Measurements from ENCODE around the gene RRBP1.

The RRBP1 gene

DNA sequence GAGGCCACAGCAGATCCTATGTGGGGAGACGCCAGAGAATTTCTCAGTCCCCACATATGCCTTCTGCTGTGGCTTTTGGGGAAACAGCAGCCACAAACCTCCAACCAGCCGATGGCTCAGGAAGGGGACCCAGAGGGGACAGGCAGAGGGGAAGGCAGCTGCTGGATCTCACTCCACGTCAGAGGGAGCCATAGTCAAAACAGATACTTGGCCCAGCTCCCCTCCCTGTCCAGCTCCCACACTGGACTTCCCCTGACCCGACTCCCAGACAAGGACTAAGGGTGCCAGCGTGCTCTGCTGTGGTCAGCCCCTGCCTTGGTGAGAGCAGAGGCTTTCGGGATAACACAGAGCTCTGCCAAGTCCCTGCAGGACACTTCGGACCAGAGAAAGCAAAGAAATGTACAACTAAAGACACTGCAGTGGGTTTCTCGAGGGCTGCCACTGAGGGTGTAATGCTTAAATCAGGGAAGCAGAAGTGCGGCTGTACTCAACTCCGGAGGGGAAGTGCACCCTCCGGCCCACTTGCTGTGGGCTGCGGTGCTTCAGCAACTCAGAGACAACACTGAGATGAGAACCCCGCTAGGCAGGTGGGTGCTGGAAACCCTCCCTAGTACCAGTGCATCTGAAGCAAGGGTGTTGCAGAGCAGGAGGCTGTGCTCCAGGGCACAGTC lies 47.2 kb downstream of the RRBP1 start:
- TF ChIP-seq SIN3A (IDR thresholded peaks at IDR 0.05; ENCODE audit: borderline replicate concordance, insufficient read depth, low read length), result no peak
- TF ChIP-seq TAF1 (IDR thresholded peaks at IDR 0.05; ENCODE audit: borderline replicate concordance, insufficient read depth, low read length), result no peak
- no peak for TF ChIP-seq POLR2AphosphoS5 (IDR thresholded peaks at IDR 0.05; ENCODE audit: low read depth, low read length)
- no peak for TF ChIP-seq FOXP2 (optimal IDR thresholded peaks at IDR 0.05; ENCODE audit: borderline replicate concordance, extremely low read depth, extremely low read length, insufficient read depth)
- TF ChIP-seq, protein P1, sequence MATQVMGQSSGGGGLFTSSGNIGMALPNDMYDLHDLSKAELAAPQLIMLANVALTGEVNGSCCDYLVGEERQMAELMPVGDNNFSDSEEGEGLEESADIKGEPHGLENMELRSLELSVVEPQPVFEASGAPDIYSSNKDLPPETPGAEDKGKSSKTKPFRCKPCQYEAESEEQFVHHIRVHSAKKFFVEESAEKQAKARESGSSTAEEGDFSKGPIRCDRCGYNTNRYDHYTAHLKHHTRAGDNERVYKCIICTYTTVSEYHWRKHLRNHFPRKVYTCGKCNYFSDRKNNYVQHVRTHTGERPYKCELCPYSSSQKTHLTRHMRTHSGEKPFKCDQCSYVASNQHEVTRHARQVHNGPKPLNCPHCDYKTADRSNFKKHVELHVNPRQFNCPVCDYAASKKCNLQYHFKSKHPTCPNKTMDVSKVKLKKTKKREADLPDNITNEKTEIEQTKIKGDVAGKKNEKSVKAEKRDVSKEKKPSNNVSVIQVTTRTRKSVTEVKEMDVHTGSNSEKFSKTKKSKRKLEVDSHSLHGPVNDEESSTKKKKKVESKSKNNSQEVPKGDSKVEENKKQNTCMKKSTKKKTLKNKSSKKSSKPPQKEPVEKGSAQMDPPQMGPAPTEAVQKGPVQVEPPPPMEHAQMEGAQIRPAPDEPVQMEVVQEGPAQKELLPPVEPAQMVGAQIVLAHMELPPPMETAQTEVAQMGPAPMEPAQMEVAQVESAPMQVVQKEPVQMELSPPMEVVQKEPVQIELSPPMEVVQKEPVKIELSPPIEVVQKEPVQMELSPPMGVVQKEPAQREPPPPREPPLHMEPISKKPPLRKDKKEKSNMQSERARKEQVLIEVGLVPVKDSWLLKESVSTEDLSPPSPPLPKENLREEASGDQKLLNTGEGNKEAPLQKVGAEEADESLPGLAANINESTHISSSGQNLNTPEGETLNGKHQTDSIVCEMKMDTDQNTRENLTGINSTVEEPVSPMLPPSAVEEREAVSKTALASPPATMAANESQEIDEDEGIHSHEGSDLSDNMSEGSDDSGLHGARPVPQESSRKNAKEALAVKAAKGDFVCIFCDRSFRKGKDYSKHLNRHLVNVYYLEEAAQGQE (IDR thresholded peaks at IDR 0.05; ENCODE audit: insufficient read depth in 1 of 2, low read depth in 2 of 2, low read length in 2 of 2), result no peak

DNA sequence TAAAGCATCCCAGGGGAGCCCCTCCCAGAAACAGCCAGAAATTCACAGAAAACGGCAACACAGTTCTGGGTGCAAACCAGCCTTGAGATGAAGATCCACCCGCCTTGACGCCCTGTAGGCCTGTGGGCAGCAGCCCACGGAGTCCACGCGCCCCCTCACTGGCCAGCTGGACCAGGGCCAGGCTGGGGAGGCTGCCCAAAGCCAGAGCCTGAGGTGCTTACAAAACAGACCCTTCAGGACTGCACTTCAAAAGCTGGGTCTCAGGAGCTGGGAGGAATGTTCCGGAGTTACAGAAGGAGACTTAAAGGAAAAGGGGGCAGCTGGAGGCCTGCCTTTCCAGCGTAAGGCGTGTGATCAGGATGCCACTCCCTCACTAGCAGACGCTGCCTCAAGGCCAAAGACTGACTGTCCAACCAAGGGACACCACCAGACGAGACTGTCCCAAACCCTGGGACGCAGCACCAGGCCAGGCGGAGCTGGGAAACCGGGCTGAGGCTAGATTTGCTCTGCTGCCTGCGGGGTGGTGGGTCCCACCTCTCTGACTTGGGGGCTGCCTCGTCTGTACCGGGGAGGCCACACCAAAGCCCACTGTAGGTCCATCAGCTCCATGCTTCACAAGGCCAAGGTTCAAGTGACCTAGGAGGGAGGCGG lies 48.1 kb downstream of the RRBP1 start:
- no peak for TF ChIP-seq TAF1 (IDR thresholded peaks at IDR 0.05; ENCODE audit: borderline replicate concordance, insufficient read depth, low read length)
- TF ChIP-seq FOXP2 (optimal IDR thresholded peaks at IDR 0.05; ENCODE audit: borderline replicate concordance, extremely low read depth, extremely low read length, insufficient read depth), result no peak
- no peak for TF ChIP-seq POLR2AphosphoS5 (IDR thresholded peaks at IDR 0.05; ENCODE audit: low read depth, low read length)
- no peak for TF ChIP-seq SIN3A (IDR thresholded peaks at IDR 0.05; ENCODE audit: borderline replicate concordance, insufficient read depth, low read length)
- TF ChIP-seq, protein P1 (IDR thresholded peaks at IDR 0.05; ENCODE audit: insufficient read depth in 1 of 2, low read depth in 2 of 2, low read length in 2 of 2), result no peak

DNA sequence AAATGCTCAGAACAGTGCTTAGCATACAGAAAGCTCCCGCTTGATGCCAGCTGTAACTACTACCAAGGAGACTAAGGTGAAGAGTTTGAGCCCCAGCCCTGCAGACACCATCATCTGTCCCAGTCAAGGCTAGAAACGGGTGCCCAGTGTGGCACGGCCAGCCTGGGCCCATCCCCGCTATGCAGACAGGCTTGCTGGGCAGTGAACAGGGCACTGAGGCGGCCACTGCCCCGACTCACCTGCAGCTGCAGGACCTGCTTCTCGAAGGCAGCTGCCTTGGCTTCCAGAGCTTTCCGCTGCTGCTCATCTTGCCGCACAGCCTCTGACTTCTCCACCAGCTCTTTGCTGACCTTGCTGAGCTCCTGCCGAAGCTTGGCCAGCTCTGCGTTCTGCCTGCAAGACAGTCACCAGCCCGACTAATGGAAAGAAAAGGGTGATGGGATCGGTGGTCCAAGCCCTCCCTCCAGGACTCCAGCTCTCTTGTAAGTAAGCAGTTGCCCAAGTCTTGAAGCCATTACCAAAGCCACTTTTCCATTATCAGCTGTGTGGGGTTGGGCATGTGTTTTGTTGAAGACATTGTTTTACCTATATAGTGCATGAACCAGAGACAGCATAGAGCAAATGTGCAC lies 48.7 kb downstream of the RRBP1 start:
- no peak for TF ChIP-seq FOXP2 (optimal IDR thresholded peaks at IDR 0.05; ENCODE audit: borderline replicate concordance, extremely low read depth, extremely low read length, insufficient read depth)
- TF ChIP-seq SIN3A (IDR thresholded peaks at IDR 0.05; ENCODE audit: borderline replicate concordance, insufficient read depth, low read length), result no peak
- TF ChIP-seq POLR2AphosphoS5 (IDR thresholded peaks at IDR 0.05; ENCODE audit: low read depth, low read length), result no peak
- no peak for TF ChIP-seq TAF1 (IDR thresholded peaks at IDR 0.05; ENCODE audit: borderline replicate concordance, insufficient read depth, low read length)
- TF ChIP-seq, protein P1 (IDR thresholded peaks at IDR 0.05; ENCODE audit: insufficient read depth in 1 of 2, low read depth in 2 of 2, low read length in 2 of 2), result no peak

GRCh38 chr20:17631576-17632319 lies 50.3 kb downstream of the RRBP1 start:
- TF ChIP-seq TAF1 (IDR thresholded peaks at IDR 0.05; ENCODE audit: borderline replicate concordance, insufficient read depth, low read length), result no peak
- TF ChIP-seq, protein P1 (IDR thresholded peaks at IDR 0.05; ENCODE audit: insufficient read depth in 1 of 2, low read depth in 2 of 2, low read length in 2 of 2), result no peak
- no peak for TF ChIP-seq FOXP2 (optimal IDR thresholded peaks at IDR 0.05; ENCODE audit: borderline replicate concordance, extremely low read depth, extremely low read length, insufficient read depth)
- TF ChIP-seq POLR2AphosphoS5 (IDR thresholded peaks at IDR 0.05; ENCODE audit: low read depth, low read length), result no peak
- TF ChIP-seq SIN3A (IDR thresholded peaks at IDR 0.05; ENCODE audit: borderline replicate concordance, insufficient read depth, low read length), result no peak
